K562 (cell line): ENCODE results near the gene TTLL11. TPM values are rescaled to one million over a fixed set of nuclear protein-coding genes. Genes with fewer than 3 reads are reported as not detected.

Source experiments
- HSF4 ChIP-seq: fragments of 250-450 bp; sonication (Bioruptor Pico); IDR thresholded peaks from 2 replicates; pipeline ENCODE4 v2.1.2; 2022; ENCODE audit warnings: mild to moderate bottlenecking, moderate library complexity, borderline replicate concordance
- TSC22D4 ChIP-seq: fragments of 450-650 bp; IDR thresholded peaks from 2 replicates; pipeline ENCODE4 v1.6.1; 2016; ENCODE audit warnings: missing genetic modification characterization, missing biosample characterization, control low read depth
- ZNF407 ChIP-seq: fragments of 450-650 bp; IDR thresholded peaks from 2 replicates; pipeline ENCODE4 v1.6.1; 2016; ENCODE audit warnings: low read depth
- polyA plus RNA-seq, 8 experiments: library from polyadenylated mRNA; depleted of rRNA in 4 of 8; stranded (reverse) in 5 of 8; unstranded in 3 of 8; fragments of >200 nt; fragmentation: Nextera tagmentation in 2 of 8; fragmentation: Illumina TruSeq in 1 of 8; extraction: Ambion mirVana in 2 of 8; extraction: Trizol in 1 of 8; gene quantifications; 2 replicates each; pipeline versions ENCODE4 v1.2.1 to v1.2.3, GENCODE V29; 2011 to 2014; ENCODE audit warnings: inconsistent platforms in 1 of 8, missing spikeins in 1 of 8
- total RNA-seq, 7 experiments: library from RNA; depleted of rRNA in 6 of 7; stranded (reverse); fragments of >200 nt in 6 of 7; fragmentation: Illumina TruSeq in 2 of 7; extraction: Trizol in 2 of 7; gene quantifications; 2 replicates each; pipeline versions ENCODE4 v1.2.1 to v1.2.3, GENCODE V29; 2011 to 2021; ENCODE audit warnings: low replicate concordance in 1 of 7

Gene TTLL11
- total and polyA plus RNA-seq, 9 of the 15 experiments (the other 6 are each of a cell fraction or from before 2014, with no cell fraction given): 0.83 to 4.4 (median 2.7) TPM

- no peak for TF ChIP-seq ZNF407
- TF ChIP-seq TSC22D4 (tag): no peak
- no peak for TF ChIP-seq HSF4 (CRISPR knock-in tag)
Measured at GRCh38 chr9:121826711-121827110, 266.4 kb downstream of the TTLL11 start (continued).
